Raji (cell line): Measurements from ENCODE around the gene NCLN.
A peak's percentile ranks its signal among the peaks of the same experiment; 100 is the strongest.

Experiments used
- POLR2A ChIP-seq: IDR thresholded peaks from 2 replicates; pipeline ENCODE4 v1.6.1; 2011; ENCODE audit warnings: low read depth, low read length, control low read depth; ENCODE audit not compliant: insufficient read depth

Gene NCLN

GRCh38 chr19:3185461-3186159, at the start of gene NCLN:
Gene NCLN (plus strand): TSS chr19:3185930. CDS start chr19:3186031, 101 bp downstream.
- TF ChIP-seq POLR2A = peak; percentile 68

- no peak for TF ChIP-seq POLR2A
These were observed 49.6 kb upstream of the NCLN start, which contains the start of gene GNA15 for GRCh38 chr19:3135961-3136683. Gene GNA15 (plus strand): TSS chr19:3136033. CDS start chr19:3136451, 418 bp downstream.

GRCh38 chr19:3136684-3137055, 49.1 kb upstream of the NCLN start:
- no peak for TF ChIP-seq POLR2A

DNA sequence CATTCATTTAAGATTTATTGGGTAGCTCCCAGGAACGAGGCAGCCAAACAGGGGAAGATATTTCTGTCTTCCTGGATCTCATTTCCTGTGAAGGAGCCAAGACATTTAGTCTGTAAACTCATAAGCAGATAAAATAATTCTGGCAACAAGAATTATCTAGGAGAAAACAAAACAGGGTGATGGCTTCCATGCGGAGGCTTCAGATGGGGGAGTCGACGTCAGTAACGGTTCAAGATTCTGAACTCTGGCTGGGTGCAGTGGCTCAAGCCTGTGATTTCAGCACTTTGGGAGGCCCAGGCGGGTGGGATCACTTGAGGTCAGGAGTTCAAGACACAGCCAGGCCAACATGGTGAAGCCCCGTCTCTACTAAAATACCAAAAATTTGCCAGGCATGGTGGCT, 48.6 kb upstream of the NCLN start:
- no peak for TF ChIP-seq POLR2A

- no peak for TF ChIP-seq POLR2A
These were observed 47.5 kb upstream of the NCLN start for GRCh38 chr19:3138268-3138667.

DNA sequence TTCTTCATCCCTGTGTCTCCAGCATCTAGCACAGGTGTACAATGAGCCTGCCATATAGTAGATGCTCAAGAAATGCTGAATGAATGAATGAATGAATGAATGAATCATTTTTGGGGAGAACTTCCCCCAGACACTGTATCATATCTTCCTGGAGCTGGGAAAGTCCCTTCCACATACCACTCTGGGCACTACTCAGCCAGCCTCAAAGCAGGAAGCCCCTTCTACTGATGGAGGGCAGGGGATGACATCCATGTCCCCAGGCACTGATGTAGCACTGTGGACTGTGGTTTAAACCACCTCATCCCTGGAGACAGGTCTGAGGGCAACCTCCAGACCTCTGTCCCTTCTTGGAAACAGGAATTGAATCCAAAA, 45.1 kb upstream of the NCLN start:
- TF ChIP-seq POLR2A = no peak

- TF ChIP-seq POLR2A = no peak
These were observed 43.4 kb upstream of the NCLN start for GRCh38 chr19:3142292-3142670.

DNA sequence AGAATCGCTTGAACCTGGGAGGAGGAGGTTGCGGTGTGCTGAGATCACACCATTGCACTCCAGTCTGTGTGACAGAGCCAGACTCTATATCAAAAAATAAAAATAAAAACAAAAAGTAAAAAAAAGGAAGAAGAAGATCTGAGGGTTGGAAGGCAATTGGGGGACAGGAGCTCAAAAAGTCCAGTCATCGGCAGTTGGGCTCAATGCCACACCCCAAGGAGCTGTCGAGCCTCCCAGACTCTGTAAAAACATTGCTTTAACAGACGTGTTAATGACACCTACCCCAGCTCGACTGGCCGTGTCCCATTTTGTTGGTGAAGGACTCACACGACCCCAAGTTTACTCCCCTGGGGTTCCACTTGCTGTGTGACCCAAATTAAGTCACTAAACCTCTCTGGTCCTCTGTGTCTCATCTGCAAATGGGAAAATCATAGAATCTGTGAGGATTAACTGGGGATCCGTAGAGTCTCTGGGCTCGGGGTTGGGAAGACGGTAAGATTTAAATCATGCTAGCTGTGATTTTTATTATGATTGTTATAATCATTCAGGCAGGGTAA, 42.9 kb upstream of the NCLN start:
- no peak for TF ChIP-seq POLR2A

GRCh38 chr19:3145909-3146676, 39.6 kb upstream of the NCLN start:
- TF ChIP-seq POLR2A = no peak

GRCh38 chr19:3146677-3147100, 39.0 kb upstream of the NCLN start:
- no peak for TF ChIP-seq POLR2A

- TF ChIP-seq POLR2A = no peak
These were observed 37.2 kb upstream of the NCLN start for GRCh38 chr19:3148503-3148902.

DNA sequence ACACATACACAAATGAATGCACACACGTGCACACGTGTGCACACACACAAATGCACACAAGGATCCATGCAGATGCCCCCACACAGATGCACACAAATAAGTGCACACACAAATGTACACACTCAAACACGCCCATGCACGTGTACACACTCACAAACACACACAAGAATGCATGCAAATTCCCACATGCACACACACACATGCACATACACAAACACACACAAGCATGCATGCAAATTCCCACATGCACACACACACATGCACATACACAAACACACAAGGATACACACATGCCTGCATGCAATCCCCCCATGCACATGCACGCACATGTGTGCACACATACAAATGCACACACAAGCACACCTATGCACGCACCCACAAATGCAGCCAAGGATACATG, 36.6 kb upstream of the NCLN start:
- no peak for TF ChIP-seq POLR2A

- no peak for TF ChIP-seq POLR2A
These were observed 35.9 kb upstream of the NCLN start for GRCh38 chr19:3149526-3150505.

- no peak for TF ChIP-seq POLR2A
These were observed 34.9 kb upstream of the NCLN start for GRCh38 chr19:3150739-3151329.
